DND-41 (cell line): ENCODE data around the gene PPP1R36.

Experiments used
- ATAC-seq: fragments of 200-7000 bp; cut with Tn5 transposase; 3 replicates; pipeline ENCODE4 v1.9.1; 2021; ENCODE audit warnings: low read depth; ENCODE audit not compliant: insufficient read depth
- DNase-seq: peaks from one replicate; pipeline ENCODE4 v3.0.0-alpha.2; 2020
- H2AFZ ChIP-seq: 2 replicates; pipeline ENCODE4 v1.6.0; 2012; ENCODE audit warnings: low read depth, low read length
- H3K27ac ChIP-seq: 2 replicates; pipeline ENCODE4 v1.5.1; 2012; ENCODE audit warnings: low read length, inconsistent platforms
- H3K27me3 ChIP-seq: fragments of 200-600 bp; sonication (generic); 2 replicates; pipeline ENCODE4 v1.6.0; 2012; ENCODE audit warnings: low read length, mild to moderate bottlenecking, inconsistent platforms; ENCODE audit not compliant: insufficient read depth, poor library complexity
- H3K36me3 ChIP-seq: 2 replicates; pipeline ENCODE4 v1.5.1; 2012; ENCODE audit warnings: low read length, inconsistent platforms; ENCODE audit not compliant: insufficient read depth
- H3K4me1 ChIP-seq: 2 replicates; pipeline ENCODE4 v1.5.1; 2012; ENCODE audit warnings: mild to moderate bottlenecking, low read length; ENCODE audit not compliant: insufficient read depth
- H3K4me2 ChIP-seq: 2 replicates; pipeline ENCODE4 v1.6.0; 2012; ENCODE audit warnings: mild to moderate bottlenecking, moderate library complexity, low read length, inconsistent platforms; ENCODE audit not compliant: insufficient read depth
- H3K4me3 ChIP-seq, 2 experiments: fragments of 200-600 bp in 1 of 2; shearing (Covaris generic) in 1 of 2; 2 replicates each; pipeline ENCODE4 v1.5.1; 2012 to 2016; ENCODE audit warnings: inconsistent platforms in 2 of 2, low read length in 2 of 2, mild to moderate bottlenecking in 2 of 2, low read depth in 1 of 2, moderate library complexity in 1 of 2
- H3K79me2 ChIP-seq: 2 replicates; pipeline ENCODE4 v1.6.0; 2012; ENCODE audit warnings: low read length, inconsistent platforms; ENCODE audit not compliant: insufficient read depth
- H3K9ac ChIP-seq: 2 replicates; pipeline ENCODE4 v1.6.0; 2012; ENCODE audit warnings: low read depth, mild to moderate bottlenecking, inconsistent platforms, low read length, moderate library complexity
- H3K9me3 ChIP-seq: 2 replicates; pipeline ENCODE4 v1.5.1; 2012; ENCODE audit warnings: low read length, moderate library complexity, mild to moderate bottlenecking, inconsistent platforms; ENCODE audit not compliant: insufficient read depth, severe bottlenecking
- H4K20me1 ChIP-seq: 2 replicates; pipeline ENCODE4 v1.6.0; 2012; ENCODE audit warnings: low read length; ENCODE audit not compliant: insufficient read depth
- CTCF ChIP-seq: IDR thresholded peaks from 2 replicates; pipeline ENCODE4 v1.5.1; 2012; ENCODE audit warnings: borderline replicate concordance, low read length, moderate library complexity, mild to moderate bottlenecking; ENCODE audit not compliant: poor library complexity, severe bottlenecking; ENCODE audit errors: extremely low read depth
- EZH2 ChIP-seq: IDR thresholded peaks from 3 replicates; pipeline ENCODE4 v1.6.1; 2012; ENCODE audit warnings: borderline replicate concordance, low read depth, mild to moderate bottlenecking, moderate library complexity, low read length, inconsistent platforms; ENCODE audit not compliant: severe bottlenecking

PPP1R36 gene

GRCh38 chr14:64541972-64542835 is 7.6 kb upstream of the PPP1R36 start:
- Histone ChIP-seq H3K27me3 (no peaks in the 10 kb centered on the region), H3K36me3 (no peaks in the 10 kb centered on the region), H3K79me2 (no peaks in the 10 kb centered on the region), H3K27ac (no peak overlapping the region), H3K4me3 (no peak overlapping the region), H3K4me2 (no peak overlapping the region), H3K9me3 (no peaks in the 10 kb centered on the region), H2AFZ (no peak overlapping the region), H4K20me1 (no peaks in the 10 kb centered on the region), H3K9ac (no peak overlapping the region), H3K4me1 (no peaks in the 10 kb centered on the region)
- ATAC-seq (no peak), DNase-seq (no peak)
- TF ChIP-seq CTCF, result no peak

DNA sequence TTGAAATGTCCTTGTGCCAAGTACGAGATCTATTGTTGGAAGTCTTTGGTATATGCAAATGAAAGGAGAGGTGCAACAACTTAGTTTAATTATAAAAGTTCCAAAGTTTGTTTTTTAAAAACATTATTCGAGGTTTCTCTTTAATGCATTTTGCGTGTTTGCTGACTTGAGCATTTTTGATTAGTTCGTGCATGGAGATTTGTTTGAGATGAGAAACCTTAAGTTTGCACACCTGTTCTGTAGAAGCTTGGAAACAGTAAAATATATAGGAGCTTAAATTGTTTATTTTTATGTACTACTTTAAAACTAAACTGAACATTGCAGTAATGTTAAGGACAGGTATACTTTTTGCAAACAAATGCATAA is 6.9 kb upstream of the PPP1R36 start:
- Histone ChIP-seq H3K79me2 (no peaks in the 10 kb centered on the region), H3K27ac (no peak overlapping the region), H3K27me3 (no peaks in the 10 kb centered on the region), H4K20me1 (no peaks in the 10 kb centered on the region), H3K4me1 (no peaks in the 10 kb centered on the region), H3K4me2 (no peak overlapping the region), H3K9me3 (no peaks in the 10 kb centered on the region), H3K36me3 (no peaks in the 10 kb centered on the region), H2AFZ (no peak overlapping the region), H3K4me3 (no peak overlapping the region), H3K9ac (no peak overlapping the region)
- DNase-seq, result no peak
- TF ChIP-seq CTCF (no peak), EZH2 (no peak)
- no peak for ATAC-seq

- H3K79me2 ChIP-seq, result no peaks in the 10 kb centered on the region
- no peaks in the 10 kb centered on the region for H3K27me3 ChIP-seq
- no peak for TF ChIP-seq EZH2
- TF ChIP-seq CTCF, result no peak
- H3K4me2 ChIP-seq, result no peak overlapping the region
- DNase-seq, result no peak
- no peak overlapping the region for H2AFZ ChIP-seq
- no peaks in the 10 kb centered on the region for H3K36me3 ChIP-seq
- H3K9ac ChIP-seq, result no peak overlapping the region
- no peak overlapping the region for H3K27ac ChIP-seq
- no peak for ATAC-seq
- H3K9me3 ChIP-seq, result no peaks in the 10 kb centered on the region
- H3K4me3 ChIP-seq, result no peak overlapping the region
- no peaks in the 10 kb centered on the region for H3K4me1 ChIP-seq
- no peaks in the 10 kb centered on the region for H4K20me1 ChIP-seq
Observed at GRCh38 chr14:64544607-64545312, 5.0 kb upstream of the PPP1R36 start.
